ENCODE data around the gene EYA2.
"Not testable (repeated sequence)": the region's sequence is repeated elsewhere in the genome, so short reads cannot be mapped to it uniquely, and the experiment has no call there.

DNA sequence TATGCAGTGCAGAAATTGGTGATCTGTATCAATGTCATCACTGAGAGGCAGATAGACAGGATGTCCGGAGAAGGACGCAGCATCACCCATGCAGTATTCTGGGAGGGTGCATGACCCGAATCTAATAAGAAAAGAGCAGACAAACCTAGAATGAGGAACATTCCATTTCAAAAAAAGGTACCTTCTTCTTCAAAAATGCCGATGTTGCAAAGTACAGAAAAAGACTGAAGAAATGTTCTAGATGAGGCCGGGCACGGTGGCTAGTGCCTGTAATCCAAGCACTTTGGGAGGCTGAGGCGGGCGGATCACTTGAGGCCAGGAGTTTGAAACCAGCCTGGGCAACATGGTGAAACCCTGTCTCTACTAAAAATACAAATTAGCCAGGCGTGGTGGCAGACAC lies 28.2 kb downstream of the EYA2 start:
- TF ChIP-seq EZH2 (IDR thresholded peaks at IDR 0.05; ENCODE audit: insufficient read depth, poor library complexity, severe bottlenecking); EZH2phosphoT487 (IDR thresholded peaks at IDR 0.05; ENCODE audit: insufficient read depth, low read depth): not testable (repeated sequence)

Data from GM23248 (cell line).